Lung (tissue), 13 donors: Measurements from ENCODE around the gene DRD5. TPM values are rescaled to one million over a fixed set of nuclear protein-coding genes. Genes with fewer than 3 reads are reported as not detected.

Experiments used
- ATAC-seq: fragments of 200-7000 bp; cut with Tn5 transposase; one replicate; pipeline ENCODE4 v1.9.1; 2020; ENCODE audit warnings: moderate number of reproducible peaks; ENCODE audit not compliant: insufficient read depth, low FRiP score
- DNase-seq, 3 donors: peaks; one replicate each; pipeline ENCODE4 v3.0.0-alpha.2; 2013 to 2017
- H3K27ac ChIP-seq, 2 donors: one replicate each; pipeline ENCODE4 v1.5.1; 2013; ENCODE audit warnings: mild to moderate bottlenecking in 2 of 2, moderate library complexity in 2 of 2, control low read depth in 1 of 2, inconsistent platforms in 1 of 2, low read depth in 1 of 2, low read length in 1 of 2
- H3K27me3 ChIP-seq, 3 donors: one replicate each; pipeline ENCODE4 v1.5.1; 2013; ENCODE audit warnings: low read length in 2 of 3; ENCODE audit not compliant: control insufficient read depth in 3 of 3, insufficient read depth in 3 of 3
- H3K36me3 ChIP-seq, 4 donors: one replicate each; pipeline ENCODE4 v1.5.1; 2013; ENCODE audit warnings: low read length in 4 of 4, mild to moderate bottlenecking in 1 of 4, moderate library complexity in 1 of 4; ENCODE audit not compliant: control insufficient read depth in 4 of 4, insufficient read depth in 4 of 4
- H3K4me1 ChIP-seq, 5 donors: one replicate each; pipeline ENCODE4 v1.5.1; 2013; ENCODE audit warnings: low read length in 5 of 5, mild to moderate bottlenecking in 2 of 5, moderate library complexity in 1 of 5; ENCODE audit not compliant: control insufficient read depth in 5 of 5, insufficient read depth in 5 of 5
- H3K4me3 ChIP-seq: one replicate; pipeline ENCODE4 v1.5.1; 2013; ENCODE audit warnings: mild to moderate bottlenecking, control low read depth, moderate library complexity
- H3K9ac ChIP-seq, 2 donors: one replicate each; pipeline ENCODE4 v1.5.1; 2013; ENCODE audit warnings: low read length in 2 of 2, control low read depth in 1 of 2; ENCODE audit not compliant: insufficient read depth in 1 of 2
- H3K9me3 ChIP-seq, 4 donors: one replicate each; pipeline ENCODE4 v1.5.1; 2013; ENCODE audit warnings: low read length in 3 of 4, mild to moderate bottlenecking in 1 of 4, moderate library complexity in 1 of 4; ENCODE audit not compliant: control insufficient read depth in 4 of 4, insufficient read depth in 3 of 4
- CTCF ChIP-seq: IDR thresholded peaks from 2 replicates; pipeline ENCODE4 v1.5.1; 2012; ENCODE audit warnings: mild to moderate bottlenecking; ENCODE audit errors: control extremely low read depth, extremely low read depth
- WGBS, 2 donors: extraction: QIAGEN DNeasy Blood & Tissue Kit; methylation state at CpG; one replicate each; pipeline ENCODE4 v1.1.7; 2013; 5-methylcytosine and 5-hydroxymethylcytosine counted together
- polyA plus RNA-seq, 2 donors: library from polyadenylated mRNA; stranded (reverse); fragments of 200-250 nt; gene quantifications; one replicate each; pipeline ENCODE4 v1.2.1, GENCODE V29; 2013
- small RNA-seq: library from RNA; depleted of rRNA; stranded (forward); fragments of <200 nt; gene quantifications from one replicate; pipeline ENCODE3, GENCODE V24; 2014; ENCODE audit warnings: low replicate concordance
- total RNA-seq, 2 donors: library from RNA; depleted of rRNA in 1 of 2; stranded (reverse); fragments of >200 nt in 1 of 2; gene quantifications; one replicate each; pipeline ENCODE4 v1.2.1, GENCODE V29; 2014 to 2021
- donor health status: control.
- donor health status: control.
- donor health status: Bipolar disorder and iron deficiency.
- donor health status: healthy.
- donor health status: DM: yes; HTN: yes; CAD: no.

Gene DRD5
- total and polyA plus RNA-seq, 4 donors, result 0.02 TPM; not detected in 3

GRCh38 chr4:9832640-9833039, 51.2 kb downstream of the DRD5 start:
- no peak overlapping the region for H3K4me3 ChIP-seq
- DNase-seq (no peak), ATAC-seq (no peak)
- H3K9ac ChIP-seq, result no peak overlapping the region
- H3K9me3 ChIP-seq, result no peaks in the 10 kb centered on the region
- WGBS, 2 donors, result 89 to 96% methylated on average over 2 of the region's 2 CpGs
- no peak overlapping the region for H3K27ac ChIP-seq
- no peaks in the 10 kb centered on the region for H3K27me3 ChIP-seq
- H3K36me3 ChIP-seq, result peaks cover 0 to 2% (median 0%) of the 10 kb centered on the region in 4 donors
- TF ChIP-seq CTCF, result no peak
- H3K4me1 ChIP-seq, result no peaks in the 10 kb centered on the region

GRCh38 chr4:9833421-9833820, 52.0 kb downstream of the DRD5 start:
- Histone ChIP-seq H3K36me3 (peaks cover 0 to 2% (median 0%) of the 10 kb centered on the region in 4 donors), H3K4me3 (no peak overlapping the region), H3K27me3 (no peaks in the 10 kb centered on the region), H3K4me1 (no peaks in the 10 kb centered on the region), H3K9me3 (no peaks in the 10 kb centered on the region), H3K27ac (no peak overlapping the region), H3K9ac (no peak overlapping the region)
- no peak for ATAC-seq
- TF ChIP-seq CTCF, result no peak
- DNase-seq, result no peak
- WGBS, 2 donors, result 93 to 96% methylated on average over 5 of the region's 5 CpGs

Small RNAs within 50 kb of the gene (small RNA-seq; reads per million reads assigned to genes)
- not detected for gene RNA5SP154

Other genes with a start within 250 kb of the DRD5 start
- 10 to 100 TPM in 1 of 2 donors, 1 to 10 TPM in 1; 4.6 to 18.6 TPM for gene SLC2A9, start 239.9 kb downstream of the DRD5 start, total RNA-seq
- gene SLC2A9, start 239.9 kb downstream of the DRD5 start, polyA plus RNA-seq, result 10 to 100 TPM in 1 of 2 donors, 1 to 10 TPM in 1; 2.9 to 10.5 TPM